GM18909 (cell line): ENCODE measurements around the gene SLC17A3.

Source experiments
- ATAC-seq: cut with Tn5 transposase; IDR thresholded peaks from one replicate; pipeline ENCODE4 v1.9.1; 2021; ENCODE audit warnings: mild to moderate bottlenecking; ENCODE audit not compliant: unreplicated experiment, poor library complexity

The SLC17A3 gene

GRCh38 chr6:25874118-25874517 lies at the start of gene SLC17A3:
Gene SLC17A3, minus strand, starts transcription at chr6:25874243. Its CDS starts 5,856 bp downstream, at chr6:25868387.
- ATAC-seq: no peak

GRCh38 chr6:25922301-25922700 lies 48.3 kb upstream of the SLC17A3 start:
- ATAC-seq: no peak

- no peak for ATAC-seq
These were observed 47.6 kb upstream of the SLC17A3 start for GRCh38 chr6:25921525-25922203.

- no peak for ATAC-seq
These were observed 45.6 kb upstream of the SLC17A3 start for GRCh38 chr6:25919657-25920056.

GRCh38 chr6:25918083-25918683 lies 44.1 kb upstream of the SLC17A3 start:
- ATAC-seq: no peak

- ATAC-seq: no peak
These were observed 42.9 kb upstream of the SLC17A3 start for GRCh38 chr6:25916789-25917490.

- ATAC-seq: no peak
These were observed 42.3 kb upstream of the SLC17A3 start for GRCh38 chr6:25916330-25916729.

GRCh38 chr6:25913741-25914140 lies 39.7 kb upstream of the SLC17A3 start:
- ATAC-seq: no peak

- no peak for ATAC-seq
These were observed 37.3 kb upstream of the SLC17A3 start for GRCh38 chr6:25911351-25911750.

GRCh38 chr6:25907475-25908014 lies 33.5 kb upstream of the SLC17A3 start:
- no peak for ATAC-seq

GRCh38 chr6:25903467-25904099 lies 29.5 kb upstream of the SLC17A3 start:
- ATAC-seq: no peak

GRCh38 chr6:25902071-25902470 lies 28.0 kb upstream of the SLC17A3 start:
- no peak for ATAC-seq

GRCh38 chr6:25900843-25901242 lies 26.8 kb upstream of the SLC17A3 start:
- no peak for ATAC-seq

- ATAC-seq: no peak
These were observed 25.8 kb upstream of the SLC17A3 start for GRCh38 chr6:25899580-25900408.

GRCh38 chr6:25899123-25899522 lies 25.1 kb upstream of the SLC17A3 start:
- no peak for ATAC-seq

- ATAC-seq: no peak
These were observed 24.4 kb upstream of the SLC17A3 start for GRCh38 chr6:25898289-25898977.

GRCh38 chr6:25896252-25896651 lies 22.2 kb upstream of the SLC17A3 start:
- no peak for ATAC-seq

- no peak for ATAC-seq
These were observed 21.7 kb upstream of the SLC17A3 start for GRCh38 chr6:25895771-25896170.

- ATAC-seq: no peak
These were observed 19.7 kb upstream of the SLC17A3 start for GRCh38 chr6:25893778-25894177.
